Fibroblast of skin of right biceps (primary cell): Measurements from ENCODE around the gene AFG3L2.
"Not testable (repeated sequence)": the region's sequence is repeated elsewhere in the genome, so short reads cannot be mapped to it uniquely, and the experiment has no call there.

Experiments
- DNase-seq: peaks from one replicate; pipeline ENCODE4 v3.0.0-alpha.2; 2013

AFG3L2 gene

GRCh38 chr18:12394428-12394827 lies 17.4 kb upstream of the AFG3L2 start:
- DNase-seq, result no peak

GRCh38 chr18:12393998-12394397 lies 17.0 kb upstream of the AFG3L2 start:
- DNase-seq, result no peak

DNA sequence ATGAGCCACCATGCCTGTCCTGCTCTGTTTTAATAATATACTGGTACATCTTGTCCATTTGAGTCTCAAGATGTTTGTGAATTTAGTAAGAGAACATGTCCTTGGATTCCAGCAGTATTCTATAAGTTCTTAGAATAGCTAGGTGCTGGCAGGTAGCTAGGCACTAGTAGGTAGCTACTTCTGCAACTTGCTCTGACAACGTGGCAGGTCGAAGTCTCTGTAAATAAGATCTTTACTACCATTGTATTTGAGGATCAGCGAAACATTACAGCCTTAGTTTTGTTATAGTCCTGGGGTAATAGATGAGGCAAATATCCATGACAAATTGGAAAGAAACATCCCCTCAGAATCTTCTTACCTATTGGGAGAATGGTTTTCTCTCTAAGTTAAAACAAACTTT lies 16.5 kb upstream of the AFG3L2 start:
- DNase-seq, result no peak

- DNase-seq, result peak; percentile 68
These were observed 14.6 kb upstream of the AFG3L2 start for GRCh38 chr18:12391487-12392165.

DNA sequence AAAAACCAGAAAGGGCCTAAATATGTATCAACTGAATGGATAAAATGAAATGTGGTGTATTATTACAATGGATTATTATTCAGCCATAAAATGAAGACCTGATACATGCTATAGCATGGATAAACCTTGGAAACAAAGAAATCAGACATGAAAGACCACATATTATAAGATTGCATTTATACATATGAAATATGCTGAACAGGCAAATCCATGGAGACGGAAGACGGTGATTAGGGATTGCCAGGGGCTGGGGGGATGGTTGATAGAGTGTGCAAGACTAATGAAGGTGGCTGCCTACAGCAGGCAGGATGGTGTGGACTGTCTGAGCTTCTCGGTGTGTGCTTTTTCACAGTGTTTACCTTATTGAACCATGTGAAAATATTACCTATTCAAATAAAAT lies 11.4 kb upstream of the AFG3L2 start:
- no peak for DNase-seq

DNA sequence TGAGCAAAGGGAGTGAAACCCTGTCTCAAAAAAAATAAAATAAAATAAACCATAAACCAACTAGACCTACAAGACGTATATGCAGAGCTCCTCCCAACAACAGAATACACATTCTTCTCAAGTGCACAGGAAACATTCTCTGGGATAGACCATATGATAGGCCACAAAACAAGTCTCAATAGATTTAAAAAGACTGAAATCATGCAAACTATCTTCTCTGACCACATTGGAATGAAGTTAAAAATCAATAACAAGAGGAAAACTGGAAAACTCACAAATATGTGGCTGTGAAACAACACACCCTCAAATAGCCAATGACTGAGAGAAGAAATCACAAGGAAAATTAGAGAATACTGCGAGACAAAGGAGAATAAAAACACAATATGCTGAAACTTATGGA lies 7.2 kb upstream of the AFG3L2 start:
- no peak for DNase-seq

DNA sequence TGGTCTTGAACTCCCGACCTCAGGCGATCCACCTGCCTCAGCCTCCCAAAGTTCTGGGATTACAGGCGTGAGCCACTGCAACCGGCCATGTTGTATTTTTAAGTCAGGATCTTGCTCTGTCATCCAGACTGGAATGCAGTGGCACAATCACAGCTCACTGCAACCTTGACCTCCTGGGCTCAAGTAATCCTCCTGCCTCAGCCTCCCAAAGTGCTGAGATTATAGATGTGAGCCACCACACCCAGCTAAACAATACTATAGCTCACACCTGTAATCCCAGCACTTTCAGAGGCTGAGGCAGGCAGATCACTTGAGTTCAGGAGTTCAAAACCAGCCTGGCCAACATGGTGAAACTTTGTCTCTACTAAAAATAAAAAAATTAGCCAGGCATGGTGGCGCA lies 6.7 kb upstream of the AFG3L2 start:
- DNase-seq, result not testable (repeated sequence)

- not testable (repeated sequence) for DNase-seq
These were observed 5.3 kb upstream of the AFG3L2 start for GRCh38 chr18:12382221-12382814.

DNA sequence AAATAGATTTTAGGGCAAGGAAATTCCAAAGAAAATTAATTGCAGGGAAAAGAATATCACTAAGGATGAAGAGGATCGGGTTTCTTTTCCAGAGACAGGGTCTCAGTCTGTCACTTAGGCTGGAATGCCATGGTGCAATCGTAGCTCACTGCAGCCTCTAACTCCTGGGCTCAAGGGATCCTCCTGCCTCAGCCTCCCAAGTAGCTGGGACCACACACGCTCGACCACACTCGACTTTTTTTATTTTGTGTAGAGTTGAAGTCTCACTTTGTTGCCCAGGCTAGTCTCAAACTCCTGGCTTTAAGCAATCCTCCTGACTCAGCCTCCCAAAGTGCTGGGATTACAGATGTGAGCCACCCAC lies 1.2 kb upstream of the AFG3L2 start:
- DNase-seq, result not testable (repeated sequence)

- DNase-seq, result peak; percentile 99
These were observed 650 bp upstream of the AFG3L2 start for GRCh38 chr18:12377556-12378197.

DNA sequence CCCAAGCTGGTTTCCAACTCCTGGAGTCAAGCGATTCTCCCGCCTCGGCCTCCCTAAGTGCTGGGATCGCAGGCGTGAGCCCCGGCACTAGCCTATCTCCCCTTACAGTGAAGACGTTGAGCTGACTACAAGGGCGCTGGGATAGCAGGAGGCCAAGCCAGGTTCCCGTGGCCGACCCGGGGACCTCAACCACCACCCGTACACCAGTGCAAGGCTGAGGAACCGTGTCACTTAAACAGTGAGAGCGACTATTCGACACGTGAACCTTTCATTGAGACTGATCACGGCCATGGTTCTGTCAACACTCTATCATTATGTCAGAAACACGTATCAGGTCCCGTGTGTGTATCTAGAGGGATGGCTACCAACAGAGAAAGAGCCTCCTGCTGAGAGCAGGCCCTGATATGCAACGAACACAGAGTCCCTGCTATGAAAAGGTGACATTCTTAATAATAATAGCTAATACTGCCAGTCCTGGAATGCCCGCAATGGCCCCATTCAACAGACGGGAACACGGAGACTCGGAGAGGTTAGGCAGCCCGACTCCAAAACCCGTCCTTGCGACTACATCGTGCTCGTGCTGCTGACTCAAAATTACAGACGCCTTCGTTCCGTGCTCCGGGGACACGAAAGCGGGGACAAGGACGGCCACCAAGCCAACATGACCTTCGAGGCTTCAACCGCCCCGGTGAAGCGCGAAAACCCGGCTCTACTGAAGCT lies 833 bp downstream of the AFG3L2 start:
- no peak for DNase-seq

DNA sequence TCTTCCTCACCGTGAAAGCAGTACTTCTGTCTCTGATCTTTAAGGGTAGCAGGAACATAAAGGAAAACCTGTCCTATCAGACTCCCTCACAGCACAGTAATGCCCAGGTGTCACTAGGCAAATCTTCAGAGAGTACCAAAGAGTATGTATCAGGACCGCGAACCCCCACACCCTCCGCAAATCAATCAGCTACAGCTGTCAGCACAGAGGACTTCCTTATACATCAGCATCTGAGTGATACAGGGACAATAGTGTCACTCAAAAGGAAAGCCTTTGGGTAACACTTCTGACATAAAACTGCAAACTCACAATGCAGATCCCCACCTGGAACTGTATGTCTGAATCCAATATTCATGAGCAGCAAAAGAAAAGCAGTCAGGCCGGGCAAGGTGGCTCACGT lies 2.6 kb downstream of the AFG3L2 start:
- no peak for DNase-seq

DNA sequence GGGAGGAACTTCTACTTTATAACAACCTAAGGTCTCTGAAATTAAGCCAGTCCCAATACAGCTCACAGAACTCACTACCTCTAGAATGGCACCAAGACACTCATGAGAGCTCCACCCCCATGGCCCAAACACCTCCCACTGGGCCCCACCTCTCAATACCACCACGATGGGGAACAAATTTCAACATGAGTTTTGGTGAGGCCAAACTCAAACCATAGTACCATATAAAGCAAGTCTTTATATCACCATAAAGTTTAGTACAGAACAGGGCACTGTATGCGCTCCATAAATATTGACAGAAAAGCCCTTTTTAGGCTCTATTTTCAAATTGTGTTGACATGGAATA lies 3.3 kb downstream of the AFG3L2 start:
- DNase-seq, result no peak

DNA sequence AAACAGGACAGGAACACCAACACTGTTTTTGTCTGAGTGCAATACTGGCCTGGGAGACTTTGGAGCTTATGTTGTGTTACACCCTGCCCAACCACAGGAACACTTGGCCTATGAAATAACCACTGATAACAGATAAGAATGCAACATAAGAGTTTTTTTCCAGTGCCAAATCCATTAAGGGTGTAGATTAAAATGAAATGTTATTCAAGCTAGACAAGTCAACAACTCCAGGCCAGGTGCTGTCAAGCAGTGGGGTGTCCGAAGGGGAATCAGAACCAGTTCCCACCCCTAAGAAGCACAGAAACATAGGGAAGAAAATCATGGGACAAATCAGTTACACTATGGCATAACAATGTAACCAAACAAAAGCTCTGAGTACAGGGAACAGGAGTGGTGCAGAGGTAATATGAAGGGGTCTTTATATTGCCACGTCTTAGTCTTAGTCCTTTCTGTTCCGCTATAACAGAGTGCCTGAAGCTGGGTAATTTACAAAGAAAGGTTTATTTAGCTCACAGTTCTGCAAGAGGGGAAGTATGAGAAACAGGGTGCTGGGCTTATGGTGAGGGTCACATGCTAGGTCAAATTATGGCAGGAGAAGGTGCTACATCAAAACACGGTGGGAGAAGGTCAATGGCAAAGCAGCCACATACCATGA lies 3.8 kb downstream of the AFG3L2 start:
- DNase-seq, result no peak

DNA sequence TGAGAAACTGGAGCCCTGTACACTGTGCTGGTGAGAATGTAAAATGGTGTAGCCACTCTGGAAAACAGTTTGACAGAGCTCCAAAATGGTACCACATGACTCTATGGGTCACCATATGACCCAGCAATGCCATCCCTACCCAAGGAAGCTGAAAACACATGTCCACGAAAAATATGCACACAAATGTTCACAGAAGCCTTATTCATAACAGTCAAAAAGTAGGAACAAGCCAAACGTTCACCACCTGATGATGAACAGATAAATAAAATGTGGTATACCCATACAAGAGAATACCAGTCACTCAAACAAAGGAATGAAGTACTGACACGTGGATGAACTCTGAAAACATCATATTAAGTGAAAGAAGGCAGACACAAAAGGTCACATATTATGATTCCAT lies 4.6 kb downstream of the AFG3L2 start:
- no peak for DNase-seq

- no peak for DNase-seq
These were observed 5.4 kb downstream of the AFG3L2 start for GRCh38 chr18:12371590-12371989.

- no peak for DNase-seq
These were observed 7.8 kb downstream of the AFG3L2 start for GRCh38 chr18:12369211-12369610.

DNA sequence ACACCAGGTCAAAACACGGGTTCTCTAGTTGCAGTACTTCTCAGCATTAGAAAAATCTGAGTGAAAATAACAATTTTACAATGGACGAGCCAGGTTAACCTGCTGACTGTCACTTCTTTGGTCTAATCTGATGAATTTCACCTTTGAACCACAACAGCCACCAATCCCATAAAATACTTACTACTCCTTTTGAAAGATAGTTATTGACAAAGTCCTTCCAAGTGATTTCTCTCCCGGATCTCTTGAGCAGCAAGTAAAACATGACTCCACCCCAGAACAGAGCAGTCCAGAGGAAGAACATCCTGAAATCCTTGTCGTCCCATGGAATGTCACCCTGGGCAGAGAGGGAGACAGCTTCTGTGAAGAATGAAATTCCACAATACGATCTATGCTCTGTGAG lies 10.2 kb downstream of the AFG3L2 start:
- DNase-seq, result no peak

GRCh38 chr18:12366379-12366778 lies 10.6 kb downstream of the AFG3L2 start:
- DNase-seq, result no peak

- no peak for DNase-seq
These were observed 14.4 kb downstream of the AFG3L2 start for GRCh38 chr18:12362473-12363174.

- DNase-seq, result peak; percentile 35
These were observed 15.2 kb downstream of the AFG3L2 start for GRCh38 chr18:12361770-12362378.

DNA sequence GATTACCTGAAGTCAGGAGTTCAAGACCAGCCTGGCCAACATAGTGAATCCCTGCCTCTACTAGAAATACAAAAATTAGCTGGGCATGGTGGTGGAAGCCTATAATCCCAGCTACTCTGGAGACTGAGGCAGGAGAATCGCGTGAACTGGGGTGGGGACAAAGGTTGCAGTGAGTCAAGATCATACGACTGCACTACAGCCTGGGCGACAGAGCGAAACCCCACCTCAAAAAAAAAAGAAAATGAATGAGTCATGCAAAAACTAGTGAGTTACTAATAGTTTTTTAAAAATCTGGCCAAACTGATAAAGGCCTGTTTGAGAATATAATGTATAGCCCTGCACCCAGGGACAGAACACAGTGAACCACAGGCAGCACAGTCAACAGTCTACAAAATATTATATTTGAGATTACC lies 17.5 kb downstream of the AFG3L2 start:
- peak; percentile 23 for DNase-seq
